K562 (cell line): ENCODE measurements around the gene PARD3B. TPM values are rescaled to one million over a fixed set of nuclear protein-coding genes. Genes with fewer than 3 reads are reported as not detected.

ENCODE experiments used
- ATAC-seq: fragments of 200-7000 bp; cut with Tn5 transposase; 3 replicates; pipeline ENCODE4 v1.9.1; 2020; ENCODE audit warnings: moderate library complexity
- BruUV-seq: library from RNA; stranded (reverse); fragments of 400-500 nt; replicated peaks from 2 replicates; lab custom pipeline; 2021; lab: Mats Ljungman, UMichigan
- CTCF ChIA-PET: fragments of 300-600 bp; formaldehyde crosslinking; extraction: SDS; loops from one replicate; lab custom pipeline; 2021; ENCODE audit warnings: low intra/inter-chr PET ratio; lab: Yijun Ruan, JAX
- POLR2A ChIA-PET: fragments of 300-600, 350-650 bp; sonication (Branson Sonifier 250); formaldehyde crosslinking; extraction: SDS; loops from one replicate; lab custom pipeline; 2021; ENCODE audit warnings: antibody characterized with exemption, inconsistent platforms; lab: Yijun Ruan, JAX
- DNase-seq, 4 experiments: peaks; one replicate each; pipeline versions ENCODE4 v3.0.0 to v3.0.0-alpha.2; 2011 to 2018; ENCODE audit warnings: low spot score in 3 of 4, mixed read lengths in 3 of 4; ENCODE audit errors: extremely low read depth in 1 of 4
- FAIRE-seq: peaks from 2 replicates; lab custom pipeline; 2011; peaks lifted over from hg19 to GRCh38; lab: Jason Lieb, UNC
- H2AFZ ChIP-seq: 2 replicates; pipeline ENCODE4 v1.6.0; 2011; ENCODE audit warnings: low read depth, low read length, control low read depth, inconsistent platforms
- H3K27ac ChIP-seq: fragments of 200-600 bp; 3 replicates; pipeline ENCODE4 v1.8.0; 2011; ENCODE audit warnings: low read depth, mild to moderate bottlenecking, control low read depth, inconsistent platforms, low read length, moderate library complexity, mixed read lengths; ENCODE audit errors: extremely low read depth
- H3K27me3 ChIP-seq, 2 experiments: fragments of 300-600 bp in 1 of 2; 2 replicates in 1 of 2; 3 replicates in 1 of 2; pipeline versions ENCODE4 v1.6.0 to v1.8.0; 2011; ENCODE audit warnings: inconsistent platforms in 2 of 2, low read length in 2 of 2, mild to moderate bottlenecking in 1 of 2, mixed read lengths in 1 of 2, moderate library complexity in 1 of 2; ENCODE audit not compliant: control insufficient read depth in 2 of 2, insufficient read depth in 2 of 2
- H3K36me3 ChIP-seq: fragments of 300-600 bp; 3 replicates; pipeline ENCODE4 v1.8.0; 2011; ENCODE audit warnings: mild to moderate bottlenecking, low read length, inconsistent platforms; ENCODE audit not compliant: control insufficient read depth, insufficient read depth
- H3K4me1 ChIP-seq, 2 experiments: fragments of 200-600 bp in 1 of 2; replicated peaks in 1 of 2; 2 replicates in 1 of 2; 3 replicates in 1 of 2; pipeline versions ENCODE4 v1.5.1 to v1.8.0; 2011; ENCODE audit warnings: inconsistent platforms in 2 of 2, low read length in 2 of 2, mild to moderate bottlenecking in 1 of 2, mixed read lengths in 1 of 2, moderate library complexity in 1 of 2; ENCODE audit not compliant: control insufficient read depth in 2 of 2, insufficient read depth in 2 of 2
- H3K4me2 ChIP-seq: 2 replicates; pipeline ENCODE4 v1.6.1; 2011; ENCODE audit warnings: low read length, control low read depth, inconsistent platforms, mixed read lengths; ENCODE audit not compliant: insufficient read depth
- H3K4me3 ChIP-seq: fragments of 200-600 bp; sonication (generic), shearing (Covaris generic); 2 replicates; pipeline ENCODE4 v1.5.1; 2016; ENCODE audit warnings: control low read depth, inconsistent platforms
- H3K79me2 ChIP-seq: fragments of 200-600 bp; 3 replicates; pipeline ENCODE4 v1.8.0; 2011; ENCODE audit warnings: low read length, inconsistent platforms; ENCODE audit not compliant: control insufficient read depth, insufficient read depth
- H3K9ac ChIP-seq, 2 experiments: 2 replicates each; pipeline versions ENCODE4 v1.6.0 to v1.6.1; 2011; ENCODE audit warnings: low read depth in 2 of 2, low read length in 2 of 2, control low read depth in 1 of 2, inconsistent platforms in 1 of 2, mild to moderate bottlenecking in 1 of 2, mixed read lengths in 1 of 2; ENCODE audit not compliant: insufficient read depth in 1 of 2
- H3K9me1 ChIP-seq: one replicate; pipeline ENCODE4 v1.6.0; 2011; ENCODE audit warnings: inconsistent platforms, mild to moderate bottlenecking, low read length, moderate library complexity; ENCODE audit not compliant: control insufficient read depth, insufficient read depth
- H3K9me3 ChIP-seq: replicated peaks from 2 replicates; pipeline ENCODE4 v1.5.1; 2011; ENCODE audit warnings: low read depth, low read length, inconsistent platforms; ENCODE audit not compliant: control insufficient read depth, insufficient read depth
- H4K20me1 ChIP-seq: replicated peaks from 2 replicates; pipeline ENCODE4 v1.6.1; 2011; ENCODE audit warnings: low read length, inconsistent platforms, mixed read lengths; ENCODE audit not compliant: control insufficient read depth, insufficient read depth
- ATF2 ChIP-seq: sonication (generic); formaldehyde crosslinking; IDR thresholded peaks from 2 replicates; pipeline ENCODE4 v1.8.1; 2022; ENCODE audit warnings: missing genetic modification reagents
- BRF1 ChIP-seq: IDR thresholded peaks from 3 replicates; pipeline ENCODE4 v1.6.1; 2011; ENCODE audit warnings: borderline replicate concordance, mild to moderate bottlenecking; ENCODE audit not compliant: insufficient read length; ENCODE audit errors: extremely low read depth
- CEBPG ChIP-seq, 3 experiments: fragments of 200-800 bp in 1 of 3; sonication (Bioruptor generic) in 1 of 3; sonication (generic) in 1 of 3; formaldehyde crosslinking in 1 of 3; IDR thresholded peaks in 2 of 3; conservative IDR thresholded peaks in 1 of 3; 2 replicates each; pipeline versions ENCODE4 v1.6.1 to v1.8.0; 2016 to 2022; ENCODE audit warnings: missing compliant biosample characterization in 2 of 3, missing genetic modification characterization in 2 of 3, mild to moderate bottlenecking in 1 of 3, missing genetic modification reagents in 1 of 3
- GATA2 ChIP-seq: sonication (generic); formaldehyde crosslinking; IDR thresholded peaks from 2 replicates; pipeline ENCODE4 v1.4.0; 2020; ENCODE audit warnings: mild to moderate bottlenecking, missing genetic modification reagents
- ID3 ChIP-seq, 2 experiments: fragments of 250-450 bp in 1 of 2; fragments of 450-650 bp in 1 of 2; sonication (Bioruptor Pico) in 1 of 2; IDR thresholded peaks; 2 replicates each; pipeline versions ENCODE4 v1.6.1 to v1.8.0; 2016 to 2021; ENCODE audit warnings: mild to moderate bottlenecking in 2 of 2, moderate library complexity in 2 of 2, missing compliant biosample characterization in 1 of 2, missing genetic modification characterization in 1 of 2
- NCOA6 ChIP-seq: fragments of 450-650 bp; IDR thresholded peaks from 2 replicates; pipeline ENCODE4 v1.6.1; 2017; ENCODE audit warnings: mild to moderate bottlenecking
- ZNF24 ChIP-seq: fragments of 450-650 bp; IDR thresholded peaks from 2 replicates; pipeline ENCODE4 v1.6.1; 2016
- in situ Hi-C: fragments of 300-500 bp; cut with MboI; formaldehyde crosslinking; loops from 4 replicates; pipeline ENCODE4 v1.15.0; 2018; ENCODE audit warnings: inconsistent platforms, mixed read lengths
- intact Hi-C: fragments of 100-400 bp; cut with micrococcal nuclease; formaldehyde crosslinking; loops from 2 replicates; pipeline ENCODE4 v1.14.2; 2022
- polyA plus RNA-seq, 8 experiments: library from polyadenylated mRNA; depleted of rRNA in 4 of 8; stranded (reverse) in 5 of 8; unstranded in 3 of 8; fragments of >200 nt; fragmentation: Nextera tagmentation in 2 of 8; fragmentation: Illumina TruSeq in 1 of 8; extraction: Ambion mirVana in 2 of 8; extraction: Trizol in 1 of 8; gene quantifications; 2 replicates each; pipeline versions ENCODE4 v1.2.1 to v1.2.3, GENCODE V29; 2011 to 2014; ENCODE audit warnings: inconsistent platforms in 1 of 8, missing spikeins in 1 of 8
- total RNA-seq, 7 experiments: library from RNA; depleted of rRNA in 6 of 7; stranded (reverse); fragments of >200 nt in 6 of 7; fragmentation: Illumina TruSeq in 2 of 7; extraction: Trizol in 2 of 7; gene quantifications; 2 replicates each; pipeline versions ENCODE4 v1.2.1 to v1.2.3, GENCODE V29; 2011 to 2021; ENCODE audit warnings: low replicate concordance in 1 of 7
- TF ChIP-seq, protein P1 (sequence below): fragments of 450-650 bp; conservative IDR thresholded peaks from 2 replicates; pipeline ENCODE4 v1.6.1; 2016; ENCODE audit warnings: missing genetic modification characterization, low read depth, mild to moderate bottlenecking, control low read depth, missing compliant biosample characterization

PARD3B gene
- total and polyA plus RNA-seq, 9 of the 15 experiments (the other 6 are each of a cell fraction or from before 2014, with no cell fraction given), result 0.15 to 3.0 (median 1.1) TPM

DNA sequence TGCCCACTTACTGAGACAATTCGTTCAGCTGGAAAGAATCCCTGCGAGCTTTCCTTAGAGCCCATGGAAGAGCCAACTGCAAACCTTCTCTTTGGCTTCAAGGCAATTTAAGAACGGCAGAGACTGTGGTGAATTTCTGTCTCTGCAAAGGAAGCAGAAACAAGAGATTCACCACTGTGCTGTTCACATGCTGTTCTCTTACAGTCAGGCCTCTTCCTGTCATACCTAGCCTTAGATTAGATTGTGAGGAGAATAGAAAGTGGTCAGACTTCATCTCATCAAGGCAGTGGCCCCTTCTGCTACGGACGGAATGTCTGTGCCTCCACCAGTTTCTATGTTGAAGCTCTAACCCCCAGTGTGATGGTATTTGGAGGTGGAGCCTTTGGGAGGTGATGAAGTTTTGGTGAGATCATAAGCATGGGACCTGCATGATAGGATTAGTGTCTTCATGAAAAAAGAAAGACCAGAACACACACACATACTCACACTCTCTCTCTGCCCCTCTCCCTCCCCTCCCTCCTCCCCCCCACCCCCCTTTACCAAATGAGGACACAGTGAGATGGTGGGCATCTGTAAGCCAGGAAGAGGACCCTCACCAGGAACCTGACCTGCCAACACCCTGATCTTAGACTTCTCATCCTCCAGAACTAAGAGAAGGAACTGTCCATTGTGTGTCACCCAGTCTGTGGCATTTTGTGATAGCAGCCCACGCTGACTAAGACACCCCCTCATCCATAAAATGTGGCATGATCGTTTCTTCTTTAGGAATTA, 1091.5 kb downstream of the PARD3B start (continued):
- TF ChIP-seq CEBPG (CRISPR knock-in tag; IDR thresholded peaks at IDR 0.05) (no peak), CEBPG (tag; conservative IDR thresholded peaks at IDR 0.05 in 1 of 2, IDR thresholded peaks at IDR 0.05 in 1 of 2) (no peak)

DNA sequence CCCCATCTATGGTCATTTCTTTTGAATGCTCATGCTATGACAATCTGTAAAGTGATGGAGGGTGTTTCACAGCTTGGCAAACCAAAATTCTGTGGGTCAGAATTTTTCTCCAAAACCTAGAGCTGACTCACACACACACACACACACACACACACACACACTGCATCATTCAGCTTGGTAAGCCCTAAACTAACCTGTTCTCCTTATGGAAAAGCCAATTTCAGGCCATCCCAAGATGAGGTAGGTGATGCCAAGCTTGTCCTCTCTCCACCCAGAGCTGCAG, 1092.0 kb downstream of the PARD3B start:
- Histone ChIP-seq H3K9me3 (no peaks in the 10 kb centered on the region), H3K4me2 (no peak overlapping the region), H3K9me1 (no peaks in the 10 kb centered on the region), H4K20me1 (no peaks in the 10 kb centered on the region), H3K27ac (no peak overlapping the region), H3K79me2 (no peaks in the 10 kb centered on the region), H3K9ac (no peak overlapping the region), H3K36me3 (no peaks in the 10 kb centered on the region), H3K4me1 (no peaks in the 10 kb centered on the region), H2AFZ (no peak overlapping the region), H3K4me3 (no peak overlapping the region), H3K27me3 (peaks cover 0 to 2% of the 10 kb centered on the region in 2 experiments; a peak in 2 of 5 replicates)
- no peak for DNase-seq
- intact Hi-C loops, result no loop called here
- BruUV-seq, result no TSS peak
- no peak for ATAC-seq
- POLR2A ChIA-PET, result no interaction called here
- no peak for TF ChIP-seq GATA2 (CRISPR knock-in tag)
- TF ChIP-seq, protein P1, sequence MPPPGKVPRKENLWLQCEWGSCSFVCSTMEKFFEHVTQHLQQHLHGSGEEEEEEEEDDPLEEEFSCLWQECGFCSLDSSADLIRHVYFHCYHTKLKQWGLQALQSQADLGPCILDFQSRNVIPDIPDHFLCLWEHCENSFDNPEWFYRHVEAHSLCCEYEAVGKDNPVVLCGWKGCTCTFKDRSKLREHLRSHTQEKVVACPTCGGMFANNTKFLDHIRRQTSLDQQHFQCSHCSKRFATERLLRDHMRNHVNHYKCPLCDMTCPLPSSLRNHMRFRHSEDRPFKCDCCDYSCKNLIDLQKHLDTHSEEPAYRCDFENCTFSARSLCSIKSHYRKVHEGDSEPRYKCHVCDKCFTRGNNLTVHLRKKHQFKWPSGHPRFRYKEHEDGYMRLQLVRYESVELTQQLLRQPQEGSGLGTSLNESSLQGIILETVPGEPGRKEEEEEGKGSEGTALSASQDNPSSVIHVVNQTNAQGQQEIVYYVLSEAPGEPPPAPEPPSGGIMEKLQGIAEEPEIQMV (tag), result no peak
- TF ChIP-seq ID3 (CRISPR knock-in tag; IDR thresholded peaks at IDR 0.05), result no peak
- TF ChIP-seq ID3 (tag; IDR thresholded peaks at IDR 0.05), result no peak
- TF ChIP-seq ZNF24, result no peak
- no peak for TF ChIP-seq ATF2 (CRISPR knock-in tag)
- no peak for TF ChIP-seq NCOA6
- TF ChIP-seq BRF1, result no peak
- in situ Hi-C loops, result no loop called here
- CTCF ChIA-PET, result no interaction called here
- no peak for FAIRE-seq
